Body of pancreas (tissue), 4 donors: ENCODE results near the gene SMIM28. TPM values are rescaled to one million over a fixed set of nuclear protein-coding genes. Genes with fewer than 3 reads are reported as not detected.

Experiments
- ATAC-seq: fragments of 150-250 bp; one replicate; pipeline ENCODE4 v1.9.1; 2016
- DNase-seq, 4 donors: peaks; one replicate each; pipeline ENCODE4 v3.0.0-alpha.2; 2019
- H3K27ac ChIP-seq, 4 donors: fragments of 200-600 bp; sonication (generic); 1 replicate in 3 of 4; 2 replicates in 1 of 4; pipeline versions ENCODE4 v1.5.1 to v1.6.1; 2016 to 2019; ENCODE audit warnings: mild to moderate bottlenecking in 1 of 4, mixed read lengths in 1 of 4, moderate library complexity in 1 of 4
- H3K27me3 ChIP-seq, 2 donors: fragments of 200-600 bp; sonication (generic); one replicate each; pipeline ENCODE4 v1.6.0; 2016; ENCODE audit warnings: mild to moderate bottlenecking in 1 of 2
- H3K36me3 ChIP-seq, 2 donors: fragments of 200-600 bp; sonication (generic); replicated peaks in 1 of 2; 2 replicates each; pipeline ENCODE4 v1.5.1; 2016; ENCODE audit warnings: low read depth in 2 of 2; ENCODE audit not compliant: insufficient read depth in 1 of 2
- H3K4me1 ChIP-seq: fragments of 200-600 bp; sonication (generic); one replicate; pipeline ENCODE4 v1.6.0; 2016
- H3K4me3 ChIP-seq, 2 donors: fragments of 200-600 bp; sonication (generic); 1 replicate in 1 of 2; 2 replicates in 1 of 2; pipeline ENCODE4 v1.5.1; 2016 to 2019
- H3K9me3 ChIP-seq, 3 donors: fragments of 200-600 bp; sonication (generic); 1 replicate in 2 of 3; 2 replicates in 1 of 3; pipeline ENCODE4 v1.5.1; 2016
- POLR2A ChIP-seq, 3 donors: fragments of 450-650 bp; IDR thresholded peaks; one replicate each; pipeline ENCODE4 v1.6.1; 2016; ENCODE audit warnings: antibody characterized with exemption in 3 of 3, mild to moderate bottlenecking in 2 of 3
- WGBS, 2 donors: methylation state at CpG; one replicate each; pipeline ENCODE4 v1.1.5; 2017; 5-methylcytosine and 5-hydroxymethylcytosine counted together
- intact Hi-C: fragments of 100-400 bp; cut with DNase I; formaldehyde crosslinking; loops from one replicate; pipeline ENCODE4 v1.15.1; 2023
- total RNA-seq, 2 donors: library from RNA; depleted of rRNA; stranded (reverse); fragments of >200 nt; gene quantifications; one replicate each; pipeline ENCODE4 v1.1.0, GENCODE V29; 2016
- TF ChIP-seq, protein P1 (sequence below), 7 experiments: fragments of 450-650 bp in 4 of 7; fragments of 200-600 bp in 3 of 7; sonication (generic) in 3 of 7; IDR thresholded peaks; one replicate each; pipeline ENCODE4 v1.5.1; 2016 to 2019; ENCODE audit warnings: antibody characterized with exemption in 7 of 7

Gene SMIM28
- total RNA-seq, 2 donors from 2014 or later, result not detected

DNA sequence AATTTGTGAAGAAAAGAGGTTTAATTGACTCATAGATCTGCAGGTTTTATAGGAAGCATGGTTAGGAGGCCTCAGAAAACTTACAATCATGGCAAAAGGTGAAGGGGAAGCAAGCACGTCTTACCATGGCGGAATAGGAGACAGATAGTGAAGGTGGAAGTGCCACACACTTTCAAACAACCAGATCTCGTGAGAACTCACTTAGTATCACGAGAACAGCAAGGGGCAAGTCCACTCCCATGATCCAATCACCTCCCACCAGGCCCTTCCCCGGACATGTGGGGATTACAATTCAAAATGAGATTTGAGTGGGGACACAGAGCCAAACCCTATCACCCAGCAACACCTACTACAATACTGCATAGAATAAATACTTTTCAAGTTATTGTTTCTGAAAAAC lies 19.0 kb downstream of the SMIM28 start:
- no peak overlapping the region for H3K4me3 ChIP-seq
- WGBS, 2 donors, result 86 to 87% methylated on average over 5 of the region's 5 CpGs
- H3K27me3 ChIP-seq, result no peaks in the 10 kb centered on the region
- no peaks in the 10 kb centered on the region for H3K4me1 ChIP-seq
- TF ChIP-seq, protein P1, sequence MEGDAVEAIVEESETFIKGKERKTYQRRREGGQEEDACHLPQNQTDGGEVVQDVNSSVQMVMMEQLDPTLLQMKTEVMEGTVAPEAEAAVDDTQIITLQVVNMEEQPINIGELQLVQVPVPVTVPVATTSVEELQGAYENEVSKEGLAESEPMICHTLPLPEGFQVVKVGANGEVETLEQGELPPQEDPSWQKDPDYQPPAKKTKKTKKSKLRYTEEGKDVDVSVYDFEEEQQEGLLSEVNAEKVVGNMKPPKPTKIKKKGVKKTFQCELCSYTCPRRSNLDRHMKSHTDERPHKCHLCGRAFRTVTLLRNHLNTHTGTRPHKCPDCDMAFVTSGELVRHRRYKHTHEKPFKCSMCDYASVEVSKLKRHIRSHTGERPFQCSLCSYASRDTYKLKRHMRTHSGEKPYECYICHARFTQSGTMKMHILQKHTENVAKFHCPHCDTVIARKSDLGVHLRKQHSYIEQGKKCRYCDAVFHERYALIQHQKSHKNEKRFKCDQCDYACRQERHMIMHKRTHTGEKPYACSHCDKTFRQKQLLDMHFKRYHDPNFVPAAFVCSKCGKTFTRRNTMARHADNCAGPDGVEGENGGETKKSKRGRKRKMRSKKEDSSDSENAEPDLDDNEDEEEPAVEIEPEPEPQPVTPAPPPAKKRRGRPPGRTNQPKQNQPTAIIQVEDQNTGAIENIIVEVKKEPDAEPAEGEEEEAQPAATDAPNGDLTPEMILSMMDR (IDR thresholded peaks at IDR 0.05), result no peak
- TF ChIP-seq POLR2A (IDR thresholded peaks at IDR 0.05), result no peak
- no peaks in the 10 kb centered on the region for H3K9me3 ChIP-seq
- no peaks in the 10 kb centered on the region for H3K36me3 ChIP-seq
- DNase-seq (no peak), ATAC-seq (no peak)
- intact Hi-C loops, result no loop called here
- H3K27ac ChIP-seq, result no peak overlapping the region

DNA sequence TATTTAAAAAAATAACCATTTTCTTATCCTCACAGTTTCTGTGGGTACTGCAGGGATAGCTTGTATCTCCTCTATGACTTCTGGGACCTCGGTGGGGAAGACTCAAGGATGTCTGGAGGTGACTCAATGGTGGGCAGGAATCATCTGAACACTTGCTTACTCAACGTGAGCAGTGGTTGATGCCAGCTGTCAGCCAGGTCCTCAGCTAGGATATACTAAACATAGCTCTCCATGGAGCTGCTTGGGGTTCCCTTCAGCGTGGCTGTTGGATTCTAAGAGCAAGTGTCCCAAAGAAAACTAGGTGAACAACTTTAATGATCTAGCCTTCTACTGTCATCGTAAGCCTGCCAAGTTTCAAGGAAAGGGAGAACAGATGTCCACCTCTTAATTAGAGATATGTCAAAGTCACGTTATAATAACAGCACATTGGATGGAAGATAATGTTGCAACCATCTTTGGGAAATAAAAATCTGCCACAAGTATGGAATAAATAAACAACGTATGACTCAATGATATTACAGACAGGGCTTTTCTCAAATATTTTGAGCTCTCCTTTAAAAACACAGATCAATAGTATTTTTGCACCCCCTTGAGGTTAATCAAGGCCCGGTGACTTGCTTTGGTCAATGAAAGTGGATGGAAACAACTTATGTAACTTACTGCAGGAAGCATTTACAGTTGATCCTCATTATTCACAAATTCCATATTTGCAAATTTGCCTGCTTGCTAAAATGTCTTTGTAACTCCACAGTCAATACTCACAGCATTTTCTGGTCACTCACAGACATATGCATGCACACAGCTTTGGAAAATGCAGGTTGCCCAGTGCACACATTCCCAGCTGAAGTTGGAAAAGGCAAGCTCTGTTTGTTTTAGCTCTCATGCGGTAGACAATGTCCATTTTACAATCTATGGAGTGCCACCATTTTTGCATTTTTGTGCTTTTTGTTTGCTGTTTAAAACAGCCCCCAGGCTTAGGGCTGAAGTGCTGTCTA lies 19.7 kb downstream of the SMIM28 start:
- Histone ChIP-seq H3K27ac (no peak overlapping the region), H3K9me3 (no peaks in the 10 kb centered on the region), H3K4me1 (no peaks in the 10 kb centered on the region), H3K36me3 (no peaks in the 10 kb centered on the region), H3K4me3 (no peak overlapping the region), H3K27me3 (no peaks in the 10 kb centered on the region)
- no peak for DNase-seq
- whole genome bisulfite sequencing, 2 donors, result 74 to 78% methylated on average over 8 of the region's 8 CpGs
- ATAC-seq, result no peak
- TF ChIP-seq, protein P1 (IDR thresholded peaks at IDR 0.05), result no peak
- TF ChIP-seq POLR2A (IDR thresholded peaks at IDR 0.05), result no peak
- intact Hi-C loops, result no loop called here

DNA sequence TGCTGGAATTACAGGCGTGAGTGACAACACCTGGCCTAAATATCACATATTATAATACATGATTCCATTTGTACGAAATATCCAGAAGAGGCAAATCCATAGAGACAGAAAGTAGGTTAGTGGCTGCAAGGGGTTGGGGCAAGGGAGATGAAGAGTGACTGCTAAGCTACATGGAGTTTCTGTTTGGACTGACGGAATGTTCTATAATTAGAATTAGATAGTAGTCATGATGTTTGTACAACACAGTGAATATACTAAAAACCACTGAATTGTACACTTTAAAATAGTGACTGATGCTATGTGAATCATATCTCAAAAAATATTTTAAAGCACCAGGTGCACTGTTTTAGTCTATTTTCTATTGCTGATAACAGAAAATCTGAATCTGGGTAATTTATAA lies 22.6 kb downstream of the SMIM28 start:
- Histone ChIP-seq H3K4me1 (peaks cover 9% of the 10 kb centered on the region), H3K4me3 (no peak overlapping the region), H3K9me3 (no peaks in the 10 kb centered on the region), H3K27ac (no peak overlapping the region), H3K36me3 (no peaks in the 10 kb centered on the region), H3K27me3 (no peaks in the 10 kb centered on the region)
- WGBS, 2 donors, result 74 to 75% methylated on average over 3 of the region's 3 CpGs
- TF ChIP-seq, protein P1 (IDR thresholded peaks at IDR 0.05), result no peak
- no peak for TF ChIP-seq POLR2A (IDR thresholded peaks at IDR 0.05)
- intact Hi-C loops, result no loop called here
- no peak for DNase-seq
- no peak for ATAC-seq

DNA sequence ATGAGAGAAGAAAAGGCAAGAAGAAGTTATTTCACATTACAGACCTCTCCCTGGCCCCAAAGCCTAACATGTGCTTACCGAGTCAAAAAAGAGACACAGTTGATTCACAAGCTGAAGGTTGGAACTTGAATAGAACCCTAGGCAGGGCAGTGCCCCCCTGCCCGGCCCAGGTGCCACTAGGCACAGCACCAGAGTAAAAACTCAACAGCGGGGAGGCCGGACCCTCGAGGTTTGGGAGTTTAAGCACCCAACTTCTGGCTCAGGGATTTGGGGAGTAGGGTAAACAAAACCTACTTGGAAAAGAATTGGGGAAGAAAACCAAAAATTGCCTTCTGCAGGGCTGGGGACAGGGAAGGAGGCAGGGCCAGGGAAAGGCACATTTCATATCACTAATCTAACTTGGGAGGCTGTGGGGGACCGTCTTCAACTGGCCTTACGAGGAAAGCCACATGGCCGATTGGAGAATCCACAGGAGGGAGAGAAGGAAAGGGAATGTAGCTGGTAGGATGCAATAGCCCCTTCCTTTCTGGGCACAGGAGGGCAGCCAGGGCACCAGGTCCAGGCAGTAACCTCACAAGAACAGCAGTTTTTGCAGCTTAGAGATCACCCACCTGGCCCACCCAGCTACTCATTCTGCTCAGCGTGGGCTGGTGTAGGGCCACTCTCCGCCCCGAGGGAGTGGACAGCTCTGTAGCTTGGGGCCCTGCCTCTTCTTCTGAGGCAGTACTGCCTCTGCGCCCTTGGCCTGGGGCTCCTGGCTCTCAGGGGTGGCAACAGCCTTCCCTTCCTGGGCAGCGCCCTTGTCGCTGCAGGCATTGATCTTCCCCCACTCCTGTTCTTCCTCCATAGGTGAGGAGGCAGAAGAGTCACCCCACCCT lies 24.5 kb downstream of the SMIM28 start:
- DNase-seq (no peak), ATAC-seq (no peak)
- Histone ChIP-seq H3K27ac (no peak overlapping the region), H3K4me1 (peaks cover 18% of the 10 kb centered on the region), H3K27me3 (no peaks in the 10 kb centered on the region), H3K4me3 (no peak overlapping the region), H3K9me3 (no peaks in the 10 kb centered on the region), H3K36me3 (peaks cover 0 to 5% of the 10 kb centered on the region in 2 donors)
- TF ChIP-seq POLR2A (IDR thresholded peaks at IDR 0.05), result no peak
- TF ChIP-seq, protein P1 (IDR thresholded peaks at IDR 0.05), result no peak
- 93 to 94% methylated on average over 13 to 14 of the region's 14 CpGs for WGBS, 2 donors
- intact Hi-C loops, result no loop called here
